ENCODE data around the gene COPS7A.

DNA sequence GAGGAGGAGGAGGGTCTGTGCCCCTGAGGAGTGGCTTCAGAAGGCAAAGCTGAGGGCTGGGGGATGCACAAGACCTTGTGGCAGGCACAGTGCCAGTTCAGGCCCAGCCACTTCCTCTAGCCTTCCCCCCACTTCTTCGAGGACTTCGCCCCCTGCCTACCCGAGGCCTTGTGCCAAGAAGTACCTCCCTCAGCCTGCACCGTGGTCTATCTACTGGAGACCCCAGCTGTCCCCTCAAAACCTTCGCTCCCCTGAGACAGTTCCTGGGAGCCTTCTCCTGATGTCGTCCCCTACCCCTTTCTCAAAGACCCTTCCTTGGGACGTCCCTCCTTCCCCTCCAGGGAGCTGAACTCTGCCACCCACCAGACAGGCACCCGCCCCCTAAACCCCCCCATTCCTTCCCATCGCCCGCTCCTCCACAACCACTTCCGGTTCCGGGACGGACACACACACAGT is 35.3 kb upstream of the COPS7A start:
- TF ChIP-seq, protein P1, sequence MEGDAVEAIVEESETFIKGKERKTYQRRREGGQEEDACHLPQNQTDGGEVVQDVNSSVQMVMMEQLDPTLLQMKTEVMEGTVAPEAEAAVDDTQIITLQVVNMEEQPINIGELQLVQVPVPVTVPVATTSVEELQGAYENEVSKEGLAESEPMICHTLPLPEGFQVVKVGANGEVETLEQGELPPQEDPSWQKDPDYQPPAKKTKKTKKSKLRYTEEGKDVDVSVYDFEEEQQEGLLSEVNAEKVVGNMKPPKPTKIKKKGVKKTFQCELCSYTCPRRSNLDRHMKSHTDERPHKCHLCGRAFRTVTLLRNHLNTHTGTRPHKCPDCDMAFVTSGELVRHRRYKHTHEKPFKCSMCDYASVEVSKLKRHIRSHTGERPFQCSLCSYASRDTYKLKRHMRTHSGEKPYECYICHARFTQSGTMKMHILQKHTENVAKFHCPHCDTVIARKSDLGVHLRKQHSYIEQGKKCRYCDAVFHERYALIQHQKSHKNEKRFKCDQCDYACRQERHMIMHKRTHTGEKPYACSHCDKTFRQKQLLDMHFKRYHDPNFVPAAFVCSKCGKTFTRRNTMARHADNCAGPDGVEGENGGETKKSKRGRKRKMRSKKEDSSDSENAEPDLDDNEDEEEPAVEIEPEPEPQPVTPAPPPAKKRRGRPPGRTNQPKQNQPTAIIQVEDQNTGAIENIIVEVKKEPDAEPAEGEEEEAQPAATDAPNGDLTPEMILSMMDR (IDR thresholded peaks at IDR 0.05): no peak
- no peak for TF ChIP-seq EP300 (IDR thresholded peaks at IDR 0.05)
- no peak for TF ChIP-seq POLR2AphosphoS5 (IDR thresholded peaks at IDR 0.05)

All from sigmoid colon (tissue), 4 donors.